ENCODE results near the gene ARL6IP1.
A peak's percentile ranks its signal among the peaks of the same experiment; 100 is the strongest.

- TF ChIP-seq CHD4 (IDR thresholded peaks at IDR 0.05; ENCODE audit: borderline replicate concordance, low read length) (no peak), HNF1A (IDR thresholded peaks at IDR 0.05; ENCODE audit: low read depth) (0 out of 2 replicates have a peak, but pooled peaks have one; percentile 37), HNF1A (CRISPR knock-in tag; IDR thresholded peaks at IDR 0.05; ENCODE audit: borderline replicate concordance) (peak; percentile 88), HMGXB4 (CRISPR knock-in tag; IDR thresholded peaks at IDR 0.05; ENCODE audit: borderline replicate concordance in 1 of 2, low read depth in 1 of 2) (peak; percentile 100), ZNF749 (CRISPR knock-in tag; IDR thresholded peaks at IDR 0.05; ENCODE audit: borderline replicate concordance) (no peak)
Observed at GRCh38 chr16:18801145-18801972, at the start of gene ARL6IP1.
